Kidney capillary endothelial cell (primary cell): ENCODE data around the gene CTTNBP2NL.
A peak's percentile ranks its signal among the peaks of the same experiment; 100 is the strongest.

Experiments used
- DNase-seq: peaks from one replicate; pipeline ENCODE4 v3.0.0-alpha.2; 2018; ENCODE audit warnings: low spot score

CTTNBP2NL gene

GRCh38 chr1:112507336-112507735, 111.3 kb downstream of the CTTNBP2NL start:
- no peak for DNase-seq

- no peak for DNase-seq
These were observed 111.9 kb downstream of the CTTNBP2NL start for GRCh38 chr1:112507921-112508277.

DNA sequence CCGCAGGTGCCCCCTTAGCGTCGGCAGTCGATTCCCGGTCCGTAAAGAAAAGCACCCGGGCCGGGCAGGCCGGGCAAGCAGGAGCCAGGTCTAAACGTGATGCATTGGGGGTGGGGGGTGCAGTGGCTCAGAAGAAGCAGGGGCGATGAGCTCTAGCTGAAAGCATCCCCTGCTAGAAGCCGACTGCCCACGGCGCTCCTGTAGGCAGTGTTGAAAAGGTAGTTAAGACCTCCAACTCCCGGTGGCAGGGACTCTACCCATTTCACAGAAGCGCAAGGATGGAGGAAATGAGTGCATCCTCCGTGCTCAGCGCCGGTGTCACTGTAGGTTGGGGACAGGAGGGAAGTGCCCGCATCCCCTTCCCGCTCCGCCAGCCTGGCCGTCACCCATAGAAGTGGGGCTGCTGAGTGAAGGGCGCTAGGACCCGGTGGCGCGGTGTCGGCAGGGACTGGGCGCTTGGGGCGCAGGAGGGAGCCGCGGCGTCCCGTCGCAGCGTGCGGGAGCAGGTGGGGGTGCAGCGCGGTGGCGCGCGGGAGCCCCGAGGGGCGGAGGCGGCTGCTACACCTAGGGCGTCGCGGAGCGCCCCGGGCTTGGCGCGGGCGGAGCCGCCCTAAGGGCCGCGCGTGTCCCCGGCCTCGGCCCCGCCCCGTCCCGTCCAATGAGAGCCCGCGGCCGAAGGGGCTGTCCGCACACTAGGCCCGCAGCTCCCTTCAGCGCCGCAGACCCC, 112.4 kb downstream of the CTTNBP2NL start, which contains the start of gene WNT2B:
Gene WNT2B (plus strand): TSS at position 688 of the 727 bp plus-strand sequence. CDS start 298 bp downstream, outside the sequence.
- DNase-seq: no peak

DNA sequence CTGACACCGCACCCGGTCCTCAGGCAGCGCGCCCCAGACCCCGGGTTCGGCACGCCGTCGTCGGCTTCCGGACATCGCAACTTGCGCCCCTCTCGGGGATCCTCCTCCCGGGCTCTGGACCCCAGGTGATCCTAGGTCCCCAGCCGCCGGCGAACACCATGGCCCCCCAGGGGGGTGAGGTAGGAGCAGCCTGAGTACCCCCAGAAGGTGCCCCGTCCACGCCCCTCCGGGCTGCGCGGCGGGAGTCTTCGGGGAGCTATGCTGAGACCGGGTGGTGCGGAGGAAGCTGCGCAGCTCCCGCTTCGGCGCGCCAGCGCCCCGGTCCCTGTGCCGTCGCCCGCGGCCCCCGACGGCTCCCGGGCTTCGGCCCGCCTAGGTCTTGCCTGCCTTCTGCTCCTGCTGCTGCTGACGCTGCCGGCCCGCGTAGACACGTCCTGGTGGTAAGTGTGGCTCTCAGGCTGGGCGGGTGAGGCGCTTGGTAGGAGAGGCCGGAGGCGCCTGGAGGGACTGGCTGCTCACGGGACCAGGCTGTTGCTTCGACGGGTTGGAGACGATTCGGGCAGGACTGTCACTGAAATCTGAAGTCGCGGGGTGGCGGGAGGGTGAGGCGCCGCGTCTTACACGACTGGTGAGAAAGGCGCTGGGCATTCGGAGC, 113.1 kb downstream of the CTTNBP2NL start:
- DNase-seq: peak; percentile 14

GRCh38 chr1:112509660-112510178, 113.7 kb downstream of the CTTNBP2NL start:
- no peak for DNase-seq

GRCh38 chr1:112510340-112510739, 114.3 kb downstream of the CTTNBP2NL start:
- DNase-seq: no peak
